Activated CD8-positive, alpha-beta memory T cell treated with anti-CD3 and anti-CD28 coated beads, Interleukin-2, amount 50 U/mL, for 24 hours (primary cell): ENCODE results near the gene ABHD15.

Experiments used
- DNase-seq: peaks from one replicate; pipeline ENCODE4 v3.0.0-alpha.2; 2020; ENCODE audit errors: extremely low read depth

The ABHD15 gene

GRCh38 chr17:29594519-29595090 is 27.8 kb upstream of the ABHD15 start:
- no peak for DNase-seq

- DNase-seq = no peak
Measured at GRCh38 chr17:29593591-29594518, 27.0 kb upstream of the ABHD15 start.

GRCh38 chr17:29592850-29593551 is 26.2 kb upstream of the ABHD15 start, which contains the start of gene ANKRD13B:
TSS of gene ANKRD13B (plus strand) at chr17:29593132. CDS start at chr17:29593622, 490 bp downstream.
- no peak for DNase-seq

GRCh38 chr17:29591737-29592608 is 25.1 kb upstream of the ABHD15 start:
- no peak for DNase-seq

GRCh38 chr17:29591146-29591736 is 24.4 kb upstream of the ABHD15 start:
- DNase-seq = no peak

- no peak for DNase-seq
Measured at GRCh38 chr17:29590411-29591145, 23.7 kb upstream of the ABHD15 start.

GRCh38 chr17:29589524-29590410 is 22.9 kb upstream of the ABHD15 start, which contains the start of gene GIT1:
TSS of gene GIT1 (minus strand) at chr17:29589648. CDS start at chr17:29589378, 270 bp downstream.
- no peak for DNase-seq

GRCh38 chr17:29588562-29589411 is 21.9 kb upstream of the ABHD15 start:
- no peak for DNase-seq

GRCh38 chr17:29588017-29588561 is 21.3 kb upstream of the ABHD15 start:
- DNase-seq = no peak

GRCh38 chr17:29587591-29587990 is 20.8 kb upstream of the ABHD15 start:
- DNase-seq = no peak

- DNase-seq = no peak
Measured at GRCh38 chr17:29586676-29587469, 20.0 kb upstream of the ABHD15 start.

- no peak for DNase-seq
Measured at GRCh38 chr17:29585080-29585751, 18.4 kb upstream of the ABHD15 start.

- no peak for DNase-seq
Measured at GRCh38 chr17:29584452-29585079, 17.7 kb upstream of the ABHD15 start.

GRCh38 chr17:29583324-29584248 is 16.7 kb upstream of the ABHD15 start:
- no peak for DNase-seq

GRCh38 chr17:29582772-29583171 is 15.9 kb upstream of the ABHD15 start:
- DNase-seq = no peak
